ENCODE data around the gene TRIM34. TPM values are rescaled to one million over a fixed set of nuclear protein-coding genes. Genes with fewer than 3 reads are reported as not detected.
"Not testable (repeated sequence)": the region's sequence is repeated elsewhere in the genome, so short reads cannot be mapped to it uniquely, and the experiment has no call there.

The TRIM34 gene
- total and polyA plus RNA-seq, 9 donors = 4.7 to 16.6 (median 6.2) TPM

DNA sequence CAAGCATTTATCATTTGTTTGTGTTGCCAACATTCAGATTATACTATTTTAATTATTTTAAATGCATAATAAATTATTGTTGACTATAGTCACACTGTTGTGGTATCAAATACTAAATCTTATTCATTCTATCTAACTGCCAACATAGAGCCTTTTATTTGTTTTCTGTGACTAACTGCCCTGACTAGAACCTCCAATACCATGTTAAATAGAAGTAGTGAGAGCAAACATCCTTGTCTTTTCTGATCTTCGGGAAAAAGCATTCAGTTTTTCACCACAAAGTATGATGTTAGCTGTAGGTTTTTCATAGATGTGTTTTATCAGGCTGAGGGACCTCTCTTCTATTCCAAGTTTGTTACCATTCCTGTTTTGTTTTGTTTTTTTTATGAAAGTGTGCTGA is 15.2 kb downstream of the TRIM34 start:
- intact Hi-C loops (cut with DNase I) = loop anchor here in 1 of 4 donors (10.0 kb wide), 1 partner anchor 365 kb away; no protein-coding TSS in a partner anchor
- WGBS, 3 donors = 89 to 98% (median 96%) methylated on average over 1 of the region's 1 CpG

DNA sequence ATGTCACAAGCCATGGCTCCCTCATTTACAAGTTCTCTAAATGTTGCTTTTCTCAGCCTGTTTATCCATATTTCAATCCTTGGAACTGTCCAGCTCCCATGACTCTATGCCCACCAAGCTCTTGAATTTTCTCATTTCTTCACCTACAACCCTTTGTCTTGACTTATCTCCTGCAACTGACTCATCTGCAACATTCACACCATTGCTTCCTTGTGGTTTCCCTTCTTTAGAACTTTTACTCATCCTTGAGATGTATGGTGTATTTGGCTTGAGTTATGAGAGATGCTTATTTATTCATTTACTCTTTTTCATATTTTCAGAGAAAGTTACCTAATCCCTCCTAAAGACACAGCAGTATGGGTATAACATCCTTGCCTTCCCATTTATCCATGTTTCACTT is 18.8 kb downstream of the TRIM34 start:
- intact Hi-C loops (cut with DNase I) = no loop called here
- Histone ChIP-seq H3K27me3 (no peaks in the 10 kb centered on the region), H3K36me3 (no peaks in the 10 kb centered on the region), H3K4me1 (ENCODE audit: insufficient read depth) (no peaks in the 10 kb centered on the region), H3K4me3 (no peak overlapping the region), H3K9me3 (no peaks in the 10 kb centered on the region), H3K27ac (no peak overlapping the region)
- TF ChIP-seq EP300 (IDR thresholded peaks at IDR 0.05) = no peak
- TF ChIP-seq, protein P1, sequence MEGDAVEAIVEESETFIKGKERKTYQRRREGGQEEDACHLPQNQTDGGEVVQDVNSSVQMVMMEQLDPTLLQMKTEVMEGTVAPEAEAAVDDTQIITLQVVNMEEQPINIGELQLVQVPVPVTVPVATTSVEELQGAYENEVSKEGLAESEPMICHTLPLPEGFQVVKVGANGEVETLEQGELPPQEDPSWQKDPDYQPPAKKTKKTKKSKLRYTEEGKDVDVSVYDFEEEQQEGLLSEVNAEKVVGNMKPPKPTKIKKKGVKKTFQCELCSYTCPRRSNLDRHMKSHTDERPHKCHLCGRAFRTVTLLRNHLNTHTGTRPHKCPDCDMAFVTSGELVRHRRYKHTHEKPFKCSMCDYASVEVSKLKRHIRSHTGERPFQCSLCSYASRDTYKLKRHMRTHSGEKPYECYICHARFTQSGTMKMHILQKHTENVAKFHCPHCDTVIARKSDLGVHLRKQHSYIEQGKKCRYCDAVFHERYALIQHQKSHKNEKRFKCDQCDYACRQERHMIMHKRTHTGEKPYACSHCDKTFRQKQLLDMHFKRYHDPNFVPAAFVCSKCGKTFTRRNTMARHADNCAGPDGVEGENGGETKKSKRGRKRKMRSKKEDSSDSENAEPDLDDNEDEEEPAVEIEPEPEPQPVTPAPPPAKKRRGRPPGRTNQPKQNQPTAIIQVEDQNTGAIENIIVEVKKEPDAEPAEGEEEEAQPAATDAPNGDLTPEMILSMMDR (IDR thresholded peaks at IDR 0.05) = no peak
- TF ChIP-seq POLR2A (IDR thresholded peaks at IDR 0.05) = no peak
- no peak for DNase-seq

More for the DNA sequence above, 15.2 kb downstream of the TRIM34 start:
- Histone ChIP-seq H3K4me3 (no peak overlapping the region), H3K36me3 (no peaks in the 10 kb centered on the region), H3K27me3 (no peaks in the 10 kb centered on the region), H3K27ac (no peak overlapping the region), H3K9me3 (no peaks in the 10 kb centered on the region), H3K4me1 (ENCODE audit: insufficient read depth) (no peaks in the 10 kb centered on the region)
- no peak for TF ChIP-seq EP300 (IDR thresholded peaks at IDR 0.05)
- no peak for TF ChIP-seq POLR2A (IDR thresholded peaks at IDR 0.05)
- TF ChIP-seq, protein P1 (IDR thresholded peaks at IDR 0.05) = no peak
- no peak for DNase-seq

DNA sequence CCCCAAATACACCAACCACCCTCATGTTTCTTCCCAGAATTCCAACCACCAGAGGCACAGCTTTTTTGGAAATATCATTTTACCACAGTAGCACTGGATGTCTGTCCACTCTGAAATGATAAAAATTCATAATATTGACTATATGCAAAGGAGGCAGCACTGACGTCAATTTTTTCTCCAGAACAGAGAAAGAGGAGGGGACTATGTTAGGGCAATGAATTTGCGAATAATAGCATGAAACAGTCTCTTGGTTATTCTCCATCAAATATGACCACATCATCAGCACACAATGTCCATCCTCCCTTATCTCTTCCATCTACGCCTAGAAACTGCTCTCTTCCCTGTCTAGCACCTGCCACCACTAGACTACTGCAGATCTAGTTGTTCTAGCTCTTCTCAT is 21.3 kb downstream of the TRIM34 start:
- H3K27ac ChIP-seq = no peak overlapping the region
- H3K36me3 ChIP-seq = no peaks in the 10 kb centered on the region
- no peak for DNase-seq
- no peaks in the 10 kb centered on the region for H3K4me1 ChIP-seq (ENCODE audit: insufficient read depth)
- H3K27me3 ChIP-seq = no peaks in the 10 kb centered on the region
- no peak overlapping the region for H3K4me3 ChIP-seq
- no peaks in the 10 kb centered on the region for H3K9me3 ChIP-seq
- intact Hi-C loops (cut with DNase I) = no loop called here
- WGBS, 3 donors = 78 to 85% (median 80%) methylated on average over 3 of the region's 3 CpGs
- TF ChIP-seq EP300 (IDR thresholded peaks at IDR 0.05) (no peak), POLR2A (IDR thresholded peaks at IDR 0.05) (no peak)
- TF ChIP-seq, protein P1 (IDR thresholded peaks at IDR 0.05) = no peak

DNA sequence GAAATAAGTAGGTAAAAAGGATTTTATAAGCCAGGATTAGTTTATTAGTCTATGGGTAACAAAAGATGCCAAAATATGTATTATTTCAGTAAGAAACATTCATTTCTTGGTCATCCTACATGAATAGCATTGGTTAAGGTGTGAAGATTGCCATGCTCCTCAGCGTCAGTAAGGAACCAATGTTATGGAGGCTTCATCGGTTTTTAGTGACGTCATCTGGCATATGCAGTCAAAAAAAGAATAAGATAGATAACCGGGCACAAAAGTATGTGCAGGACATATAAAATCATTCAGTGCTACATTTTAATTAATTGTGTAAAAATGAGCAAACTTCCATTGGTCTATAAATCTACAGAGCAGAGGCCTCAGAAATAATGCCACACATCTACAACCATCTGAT is 30.7 kb downstream of the TRIM34 start:
- H3K27ac ChIP-seq = no peak overlapping the region
- no peaks in the 10 kb centered on the region for H3K4me1 ChIP-seq (ENCODE audit: insufficient read depth)
- DNase-seq = no peak
- WGBS, 3 donors = 94 to 95% (median 95%) methylated on average over 4 of the region's 4 CpGs
- H3K4me3 ChIP-seq = no peak overlapping the region
- no peaks in the 10 kb centered on the region for H3K9me3 ChIP-seq
- H3K36me3 ChIP-seq = no peaks in the 10 kb centered on the region
- intact Hi-C loops (cut with DNase I) = no loop called here
- TF ChIP-seq, protein P1 (IDR thresholded peaks at IDR 0.05) = no peak
- TF ChIP-seq EP300 (IDR thresholded peaks at IDR 0.05) = no peak
- no peak for TF ChIP-seq POLR2A (IDR thresholded peaks at IDR 0.05)
- no peaks in the 10 kb centered on the region for H3K27me3 ChIP-seq

DNA sequence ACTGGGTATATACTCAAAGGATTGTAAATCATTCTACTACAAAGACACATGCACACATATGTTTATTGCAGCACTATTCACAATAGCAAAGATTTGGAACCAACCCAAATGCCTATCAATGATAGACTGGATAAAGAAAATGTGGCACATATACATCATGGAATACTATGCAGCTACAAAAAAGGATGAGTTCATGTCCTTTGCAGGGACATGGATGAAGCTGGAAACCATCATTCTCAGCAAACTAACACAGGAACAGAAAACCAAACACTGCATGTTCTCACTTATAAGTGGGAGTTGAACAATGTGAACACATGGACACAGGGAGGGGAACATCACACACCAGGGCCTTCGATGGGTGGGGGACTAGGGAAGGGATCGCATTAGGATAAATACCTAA is 32.2 kb downstream of the TRIM34 start:
- H3K9me3 ChIP-seq; DNase-seq; H3K27me3 ChIP-seq; H3K36me3 ChIP-seq; intact Hi-C loops (cut with DNase I); H3K27ac ChIP-seq; H3K4me3 ChIP-seq; H3K4me1 ChIP-seq (ENCODE audit: insufficient read depth): not testable (repeated sequence)
- 97 to 100% (median 97%) methylated on average over 2 of the region's 2 CpGs for WGBS, 3 donors
